ENCODE results near the gene GRID1. TPM values are rescaled to one million over a fixed set of nuclear protein-coding genes. Genes with fewer than 3 reads are reported as not detected.

The GRID1 gene
- polyA plus RNA-seq, 1 experiment, result 0.49 TPM

DNA sequence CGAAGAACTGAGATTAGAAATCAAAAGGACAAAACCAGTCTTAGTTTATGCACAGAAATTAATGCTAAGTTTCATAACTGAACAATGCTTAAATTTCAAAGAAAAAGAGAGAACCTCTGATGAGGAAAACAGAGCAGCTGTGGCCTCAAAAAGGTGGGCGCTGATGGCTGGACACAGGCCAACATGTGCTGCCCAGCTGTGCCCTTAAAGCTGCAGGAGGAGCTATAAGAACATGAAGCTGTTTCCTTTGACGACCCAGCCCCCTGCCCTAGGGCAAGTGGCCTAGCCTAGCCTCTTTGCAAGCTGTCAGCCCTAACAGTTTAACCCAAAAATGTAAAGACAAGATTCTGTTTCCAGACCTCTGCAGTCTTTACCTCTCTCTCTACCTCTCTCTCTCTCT, 107.7 kb downstream of the GRID1 start:
- ChIA-PET POLR2A (no interaction called here), CTCF (no interaction called here)

DNA sequence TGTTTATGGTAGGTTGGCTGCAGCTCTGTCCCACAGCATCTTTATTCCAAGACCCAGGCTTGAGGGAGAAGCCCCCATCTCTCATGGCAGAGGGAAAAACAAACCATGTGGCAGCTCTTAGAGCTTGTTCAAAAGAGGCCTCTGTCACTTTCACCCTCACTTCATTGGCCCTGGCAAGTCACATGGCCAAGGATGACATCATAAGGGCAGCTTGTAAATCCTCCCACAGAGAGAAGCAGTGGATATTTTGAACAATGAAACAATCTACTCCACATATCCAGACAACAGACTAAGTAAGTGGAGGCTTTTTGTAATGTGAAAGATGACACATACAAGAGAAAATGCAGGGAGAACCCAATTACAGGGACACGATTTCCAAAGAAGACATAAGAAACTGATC, 108.1 kb downstream of the GRID1 start:
- Histone ChIP-seq H3K27me3 (ENCODE audit: control insufficient read depth, insufficient read depth, low read length) (no peaks in the 10 kb centered on the region; the same call in 1 of the 2 replicates), H3K4me3 (ENCODE audit: low read depth, low read length) (no peak overlapping the region), H3K36me3 (ENCODE audit: control insufficient read depth, insufficient read depth, low read length) (no peaks in the 10 kb centered on the region)
- no peak for DNase-seq (ENCODE audit: low read depth)
- CTCF ChIA-PET, result no interaction called here
- TF ChIP-seq, protein P1, sequence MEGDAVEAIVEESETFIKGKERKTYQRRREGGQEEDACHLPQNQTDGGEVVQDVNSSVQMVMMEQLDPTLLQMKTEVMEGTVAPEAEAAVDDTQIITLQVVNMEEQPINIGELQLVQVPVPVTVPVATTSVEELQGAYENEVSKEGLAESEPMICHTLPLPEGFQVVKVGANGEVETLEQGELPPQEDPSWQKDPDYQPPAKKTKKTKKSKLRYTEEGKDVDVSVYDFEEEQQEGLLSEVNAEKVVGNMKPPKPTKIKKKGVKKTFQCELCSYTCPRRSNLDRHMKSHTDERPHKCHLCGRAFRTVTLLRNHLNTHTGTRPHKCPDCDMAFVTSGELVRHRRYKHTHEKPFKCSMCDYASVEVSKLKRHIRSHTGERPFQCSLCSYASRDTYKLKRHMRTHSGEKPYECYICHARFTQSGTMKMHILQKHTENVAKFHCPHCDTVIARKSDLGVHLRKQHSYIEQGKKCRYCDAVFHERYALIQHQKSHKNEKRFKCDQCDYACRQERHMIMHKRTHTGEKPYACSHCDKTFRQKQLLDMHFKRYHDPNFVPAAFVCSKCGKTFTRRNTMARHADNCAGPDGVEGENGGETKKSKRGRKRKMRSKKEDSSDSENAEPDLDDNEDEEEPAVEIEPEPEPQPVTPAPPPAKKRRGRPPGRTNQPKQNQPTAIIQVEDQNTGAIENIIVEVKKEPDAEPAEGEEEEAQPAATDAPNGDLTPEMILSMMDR (IDR thresholded peaks at IDR 0.05; ENCODE audit: insufficient read depth, low read depth, low read length), result no peak
- POLR2A ChIA-PET, result no interaction called here

More for the DNA sequence above, 107.7 kb downstream of the GRID1 start:
- Histone ChIP-seq H3K36me3 (ENCODE audit: control insufficient read depth, insufficient read depth, low read length) (no peaks in the 10 kb centered on the region), H3K4me3 (ENCODE audit: low read depth, low read length) (no peak overlapping the region), H3K27me3 (ENCODE audit: control insufficient read depth, insufficient read depth, low read length) (no peaks in the 10 kb centered on the region)
- TF ChIP-seq, protein P1 (IDR thresholded peaks at IDR 0.05; ENCODE audit: insufficient read depth, low read depth, low read length), result no peak
- DNase-seq (ENCODE audit: low read depth), result no peak

DNA sequence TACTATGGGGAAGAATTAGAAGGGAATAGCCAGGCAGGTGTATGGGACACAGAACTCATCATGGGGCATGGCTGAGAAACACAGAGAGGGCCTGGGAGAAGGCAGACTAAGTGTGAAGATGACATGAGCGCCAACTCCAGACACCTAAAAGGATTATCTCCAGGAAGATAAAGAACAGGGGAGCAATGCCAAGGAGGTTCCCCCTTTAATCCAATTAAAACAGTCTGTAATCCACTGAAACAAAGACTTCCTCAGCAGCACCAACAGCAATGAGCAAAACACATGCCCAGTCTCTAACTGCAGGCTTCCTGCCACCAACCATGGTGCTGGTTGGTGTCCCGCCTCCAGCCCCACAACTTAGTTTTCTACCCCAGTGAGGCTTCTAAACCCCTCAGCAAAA, 108.9 kb downstream of the GRID1 start:
- Histone ChIP-seq H3K36me3 (ENCODE audit: control insufficient read depth, insufficient read depth, low read length) (no peaks in the 10 kb centered on the region), H3K27me3 (ENCODE audit: control insufficient read depth, insufficient read depth, low read length) (no peaks in the 10 kb centered on the region; the same call in 1 of the 2 replicates), H3K4me3 (ENCODE audit: low read depth, low read length) (no peak overlapping the region)
- no peak for DNase-seq (ENCODE audit: low read depth)
- ChIA-PET POLR2A (no interaction called here), CTCF (no interaction called here)
- TF ChIP-seq, protein P1 (IDR thresholded peaks at IDR 0.05; ENCODE audit: insufficient read depth, low read depth, low read length), result no peak

DNA sequence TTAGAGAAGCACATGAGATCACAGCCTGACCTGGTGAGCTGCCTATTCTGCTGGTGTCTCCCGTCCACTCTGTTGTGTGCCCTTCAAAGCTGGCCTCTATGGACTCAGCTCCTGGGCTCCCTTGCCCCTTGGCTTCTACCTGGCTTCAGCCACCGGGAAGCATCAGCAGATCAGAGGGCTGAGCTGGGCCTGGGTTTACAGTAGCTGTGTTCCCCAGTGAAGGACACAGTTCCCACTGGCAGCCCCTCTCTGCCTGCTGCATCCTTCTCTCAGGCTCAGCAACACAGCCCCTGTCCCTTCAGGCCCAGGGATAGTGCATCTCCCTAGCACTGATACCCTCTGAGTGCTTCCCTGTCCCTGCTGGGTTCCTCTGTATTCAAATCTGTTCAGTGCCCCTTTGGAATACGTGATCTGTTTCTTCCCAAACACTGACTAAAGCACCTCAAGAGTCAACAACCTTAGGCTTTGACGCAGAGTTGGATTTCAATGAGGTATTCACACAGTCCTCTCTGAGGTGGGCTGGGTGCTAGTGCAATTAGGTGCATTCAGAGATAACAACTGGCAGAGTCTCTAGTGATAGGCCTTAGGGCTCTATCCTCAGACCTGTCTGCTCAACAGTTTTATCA, 109.8 kb downstream of the GRID1 start:
- H3K27me3 ChIP-seq (ENCODE audit: control insufficient read depth, insufficient read depth, low read length), result no peaks in the 10 kb centered on the region; the same call in 1 of the 2 replicates
- CTCF ChIA-PET, result no interaction called here
- TF ChIP-seq, protein P1 (IDR thresholded peaks at IDR 0.05; ENCODE audit: insufficient read depth, low read depth, low read length), result no peak
- no peak for DNase-seq (ENCODE audit: low read depth)
- no peaks in the 10 kb centered on the region for H3K36me3 ChIP-seq (ENCODE audit: control insufficient read depth, insufficient read depth, low read length)
- H3K4me3 ChIP-seq (ENCODE audit: low read depth, low read length), result no peak overlapping the region
- POLR2A ChIA-PET, result no interaction called here

DNA sequence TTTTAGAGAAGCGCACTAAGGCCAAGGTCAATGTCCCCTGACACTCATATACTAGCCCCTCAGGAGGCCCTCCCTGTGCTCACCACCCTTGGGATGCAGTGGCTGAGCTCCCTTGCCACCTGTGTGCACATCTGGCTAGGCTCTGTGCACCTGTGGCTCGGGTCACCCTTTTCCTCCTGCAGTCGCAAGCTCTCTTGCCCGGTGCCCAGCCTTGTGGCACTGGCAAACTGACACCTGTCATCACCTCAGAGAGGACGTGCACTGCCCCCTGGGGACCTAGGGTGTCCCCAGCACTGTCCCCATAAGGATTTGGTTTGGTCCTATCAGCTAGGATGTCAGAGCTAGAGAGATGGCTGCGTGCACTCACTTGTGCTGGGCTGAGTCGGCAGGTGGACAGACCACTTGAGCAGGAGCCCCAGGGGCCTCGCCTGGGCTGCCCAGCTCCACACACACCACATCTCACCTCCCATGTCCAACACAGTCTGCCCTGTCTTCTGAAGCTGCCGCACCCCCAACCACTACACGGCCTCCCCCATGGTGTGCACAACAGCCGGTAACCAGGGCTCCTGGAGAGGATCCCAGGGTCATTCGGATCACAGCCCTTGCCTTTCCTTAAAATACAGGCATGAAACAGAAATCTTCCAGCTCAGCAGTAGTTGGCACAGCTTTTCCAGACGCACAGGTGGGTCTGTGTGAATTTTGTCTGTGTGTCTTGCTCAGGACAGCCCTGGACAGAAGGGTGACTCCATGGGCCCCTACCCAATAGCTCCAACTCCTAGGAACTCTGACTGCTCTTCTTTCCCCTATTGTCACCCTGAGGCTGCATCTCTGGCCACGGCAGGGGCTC, 111.0 kb downstream of the GRID1 start:
- DNase-seq (ENCODE audit: low read depth), result no peak
- CTCF ChIA-PET, result no interaction called here
- no peak overlapping the region for H3K4me3 ChIP-seq (ENCODE audit: low read depth, low read length)
- H3K27me3 ChIP-seq (ENCODE audit: control insufficient read depth, insufficient read depth, low read length), result no peaks in the 10 kb centered on the region; the same call in 1 of the 2 replicates
- H3K36me3 ChIP-seq (ENCODE audit: control insufficient read depth, insufficient read depth, low read length), result no peaks in the 10 kb centered on the region
- POLR2A ChIA-PET, result no interaction called here
- TF ChIP-seq, protein P1 (IDR thresholded peaks at IDR 0.05; ENCODE audit: insufficient read depth, low read depth, low read length), result no peak
